HG03108 (cell line): Measurements from ENCODE around the gene GALNT16.
"Not testable (repeated sequence)": the region's sequence is repeated elsewhere in the genome, so short reads cannot be mapped to it uniquely, and the experiment has no call there.

Experiments
- ATAC-seq: cut with Tn5 transposase; IDR thresholded peaks from one replicate; pipeline ENCODE4 v1.9.1; 2021; ENCODE audit warnings: moderate library complexity; ENCODE audit not compliant: unreplicated experiment

The GALNT16 gene

DNA sequence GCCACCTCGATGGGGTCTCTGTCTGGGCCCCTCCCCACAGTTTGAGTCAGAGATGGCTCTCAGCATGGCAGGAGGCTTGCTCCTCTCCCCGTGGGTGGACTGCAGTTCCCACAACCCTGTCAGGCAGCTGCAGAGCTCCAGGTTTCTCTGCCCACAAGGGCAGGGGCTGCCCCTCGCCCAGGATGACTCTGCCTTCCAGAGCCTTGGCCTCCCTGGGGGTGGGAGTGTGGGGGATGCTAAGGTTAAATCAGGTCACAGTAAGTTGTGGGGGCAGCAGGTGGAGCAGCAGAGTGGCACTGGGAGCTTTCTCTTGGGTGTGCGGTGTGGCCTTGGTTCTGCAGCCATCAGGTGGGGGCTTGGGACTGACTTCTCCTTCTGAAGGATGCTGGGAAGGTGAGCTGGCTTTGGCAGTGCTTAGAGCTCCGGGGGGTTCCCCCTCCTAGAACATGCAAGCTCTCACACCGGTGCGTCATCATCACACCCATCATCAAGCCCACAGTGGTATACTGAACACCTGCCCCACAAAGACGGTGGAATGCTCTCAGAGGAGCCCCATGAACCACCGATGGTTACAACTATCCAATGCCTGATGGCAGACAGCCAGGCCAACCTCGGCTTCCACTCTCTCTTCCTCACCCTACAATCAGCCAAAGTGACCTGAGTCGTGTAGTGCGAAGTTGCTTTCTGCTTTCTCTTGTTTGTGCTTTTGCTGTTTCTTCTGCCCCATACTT is 98.4 kb downstream of the GALNT16 start:
- ATAC-seq = no peak

GRCh38 chr14:69358966-69359365 is 99.0 kb downstream of the GALNT16 start:
- no peak for ATAC-seq

DNA sequence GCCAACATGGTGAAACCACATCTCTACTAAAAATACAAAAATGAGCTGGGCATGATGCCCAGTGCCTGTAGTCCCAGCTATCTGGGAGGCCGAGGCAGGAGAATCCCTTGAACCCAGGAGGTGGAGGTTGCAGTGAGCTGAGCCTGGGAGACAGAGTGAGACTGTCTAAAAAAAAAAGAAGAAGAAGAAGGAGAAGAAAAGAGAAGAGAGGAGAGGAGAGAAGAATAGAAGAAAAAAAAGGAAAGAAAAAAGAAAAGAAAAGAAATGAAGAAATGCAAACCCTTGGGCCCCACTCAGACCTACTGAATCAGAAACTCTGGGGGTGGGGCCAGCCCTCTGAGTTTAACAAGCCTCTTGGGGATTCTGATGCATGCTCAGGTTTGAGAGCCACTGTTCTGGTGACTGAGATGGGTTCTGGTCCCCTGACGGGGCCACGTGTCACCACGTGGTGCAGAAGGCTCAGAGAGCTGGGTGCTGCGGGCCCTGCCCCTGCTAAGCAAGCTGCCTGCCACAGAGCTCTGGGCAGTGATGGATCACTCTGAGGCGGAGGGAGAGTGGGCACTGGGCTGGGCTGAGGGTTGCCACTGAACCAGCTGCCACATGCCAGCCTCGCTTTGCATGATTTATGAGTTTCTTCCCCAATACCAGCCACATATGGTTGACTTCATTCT is 100.6 kb downstream of the GALNT16 start:
- no peak for ATAC-seq

GRCh38 chr14:69363055-69363454 is 103.1 kb downstream of the GALNT16 start:
- ATAC-seq = no peak

DNA sequence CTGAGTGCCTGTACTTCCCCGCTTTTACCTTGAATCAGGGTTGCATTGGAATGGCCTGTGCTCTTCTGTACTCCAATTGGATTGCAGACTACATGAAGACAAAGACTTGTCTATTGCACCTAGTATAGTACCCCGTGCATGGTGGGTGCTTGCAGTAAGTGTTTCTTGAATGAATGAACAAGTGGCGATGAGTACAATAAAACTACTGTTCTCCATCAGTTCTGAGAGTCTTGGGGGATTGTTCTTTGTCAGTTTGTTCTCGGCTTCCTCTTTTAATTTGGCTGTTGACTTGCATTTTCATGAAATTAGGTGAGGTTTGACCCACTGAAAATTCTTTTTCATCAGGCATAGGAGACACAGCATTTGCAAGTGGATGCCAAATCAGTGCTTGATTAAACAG is 104.0 kb downstream of the GALNT16 start:
- ATAC-seq = no peak

DNA sequence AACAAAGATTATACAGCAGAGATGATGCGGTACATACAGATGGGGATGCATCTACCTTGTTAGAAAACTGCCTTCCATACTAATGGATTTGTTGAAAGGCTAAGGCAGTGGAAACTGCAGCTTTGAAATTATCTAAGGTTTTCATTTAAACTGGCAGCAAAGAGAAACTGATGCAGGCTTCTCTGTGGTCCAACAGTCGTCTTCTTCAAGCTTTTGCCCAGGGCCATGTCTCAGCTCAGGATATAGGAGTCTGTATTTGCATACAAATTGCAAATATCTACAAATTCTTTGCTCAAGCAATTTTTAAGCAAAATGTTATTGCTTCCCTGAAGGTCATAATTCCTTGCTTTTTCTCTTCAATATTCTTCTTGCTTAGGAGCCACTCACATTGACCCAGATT is 104.4 kb downstream of the GALNT16 start:
- ATAC-seq = no peak

DNA sequence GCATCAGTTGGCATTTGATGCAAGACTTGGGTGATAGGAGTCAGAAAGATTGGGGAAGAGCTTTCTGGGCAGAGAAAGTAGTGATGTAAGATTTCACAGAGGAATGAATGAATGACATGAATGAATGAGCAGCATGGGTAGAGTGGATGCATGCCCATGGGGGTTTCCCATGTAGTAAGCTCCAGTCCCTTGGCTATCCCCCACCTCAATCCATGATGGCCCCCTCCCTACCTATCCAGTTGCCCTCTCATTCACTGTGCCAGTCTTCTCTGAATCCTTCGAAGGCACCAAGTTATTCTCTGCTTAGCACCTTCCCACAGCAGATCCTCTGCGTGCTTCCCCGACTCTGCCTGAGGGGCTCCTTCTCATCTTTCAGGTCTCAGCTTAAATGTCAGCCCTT is 106.1 kb downstream of the GALNT16 start:
- no peak for ATAC-seq

DNA sequence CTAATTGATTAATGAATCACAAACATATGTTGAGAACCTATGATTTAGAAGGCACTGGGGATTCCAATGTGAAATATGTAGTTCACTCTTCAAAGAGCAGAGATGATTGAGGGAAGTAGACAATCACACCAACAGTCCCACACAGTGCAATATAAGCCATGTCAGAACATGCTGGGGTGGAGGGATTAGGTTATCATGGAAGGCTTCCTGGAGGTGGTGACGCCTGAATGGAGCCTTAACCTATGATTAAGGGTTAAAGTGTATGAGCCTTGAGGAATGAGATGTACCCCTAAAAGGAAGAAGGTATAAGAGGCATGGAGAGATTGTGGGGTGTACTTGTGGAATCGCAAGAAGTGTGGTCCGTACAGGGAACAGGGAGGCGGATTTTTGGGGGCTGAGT is 106.8 kb downstream of the GALNT16 start:
- ATAC-seq = no peak

DNA sequence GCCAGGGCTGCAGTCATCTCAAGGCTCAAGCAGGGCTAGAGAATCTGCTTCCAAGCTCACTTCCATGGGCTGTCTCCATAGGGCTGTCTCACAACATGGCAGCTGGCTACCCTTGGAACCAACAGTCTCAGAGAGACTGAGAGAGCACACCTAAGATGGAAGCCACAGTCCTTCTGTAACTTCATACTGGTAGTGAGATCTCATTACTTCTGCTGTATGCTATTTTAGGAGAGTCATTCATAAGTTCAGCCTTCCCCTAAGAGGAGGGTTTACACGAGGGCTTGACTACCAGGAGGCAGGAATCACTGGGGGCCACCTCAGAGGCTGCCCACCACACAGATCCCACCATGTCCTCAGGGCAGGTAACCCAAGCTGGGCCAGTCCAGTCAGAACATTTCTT is 108.4 kb downstream of the GALNT16 start:
- ATAC-seq = no peak

GRCh38 chr14:69370061-69370460 is 110.1 kb downstream of the GALNT16 start:
- ATAC-seq = no peak

DNA sequence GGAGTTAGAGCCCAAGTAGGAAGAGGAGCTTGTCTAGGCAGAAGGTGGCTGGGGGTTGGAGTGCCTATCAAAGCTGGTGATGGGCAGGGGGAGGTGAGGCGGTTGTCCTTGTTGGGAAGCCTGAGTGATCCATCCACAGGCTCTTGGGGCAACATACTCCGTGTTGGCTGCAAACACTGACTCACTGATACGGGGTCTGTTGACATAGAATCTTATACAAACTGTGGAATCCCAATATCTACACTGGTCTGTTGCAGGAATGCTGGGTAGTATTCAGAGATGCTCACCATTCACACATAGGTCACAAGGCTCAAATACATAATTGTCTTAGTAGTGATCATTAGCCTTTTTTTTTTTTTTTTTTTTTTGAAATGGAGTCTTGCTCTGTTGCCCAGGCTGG is 112.2 kb downstream of the GALNT16 start:
- ATAC-seq = no peak

- no peak for ATAC-seq
Observed at GRCh38 chr14:69373104-69373503, 113.1 kb downstream of the GALNT16 start.

GRCh38 chr14:69374235-69374634 is 114.3 kb downstream of the GALNT16 start:
- ATAC-seq = no peak

- no peak for ATAC-seq
Observed at GRCh38 chr14:69375182-69375581, 115.2 kb downstream of the GALNT16 start.

DNA sequence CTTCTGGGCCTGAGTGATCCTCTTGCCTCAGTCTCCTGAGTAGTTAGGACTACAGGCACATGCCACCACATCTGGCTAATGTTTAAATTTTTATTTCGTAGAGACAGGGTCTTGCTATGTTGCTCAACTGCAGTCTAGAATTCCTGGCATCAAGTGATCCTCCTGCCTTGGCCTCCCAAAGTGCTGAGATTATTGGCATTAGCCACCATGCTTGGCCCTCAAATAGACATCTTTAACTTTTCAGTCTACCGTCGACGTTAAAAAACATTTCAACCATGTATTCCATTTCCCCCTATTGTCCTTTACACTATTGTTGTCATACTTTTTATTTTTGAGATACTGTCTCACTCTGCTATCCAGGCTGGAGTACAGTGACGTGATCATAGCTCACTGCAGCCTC is 115.8 kb downstream of the GALNT16 start:
- no peak for ATAC-seq

DNA sequence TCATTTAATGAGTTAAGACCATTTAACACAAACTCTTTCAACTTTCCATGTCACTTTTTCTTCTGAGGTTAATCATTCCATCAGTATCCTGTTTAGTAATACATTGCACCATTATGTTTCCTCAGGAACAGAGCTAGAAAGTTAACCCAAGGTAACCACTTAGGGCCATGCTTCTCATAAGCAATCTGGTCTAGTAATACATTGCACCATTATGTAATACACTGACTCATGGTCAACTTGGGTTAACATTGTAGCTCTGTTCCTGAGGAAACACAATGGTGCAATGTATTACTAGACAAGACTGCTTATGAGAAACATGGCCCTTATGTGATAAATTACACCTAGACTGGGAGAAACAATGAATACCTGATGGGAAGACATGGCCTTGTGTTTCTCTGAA is 116.5 kb downstream of the GALNT16 start:
- no peak for ATAC-seq

GRCh38 chr14:69378274-69378673 is 118.3 kb downstream of the GALNT16 start:
- no peak for ATAC-seq

DNA sequence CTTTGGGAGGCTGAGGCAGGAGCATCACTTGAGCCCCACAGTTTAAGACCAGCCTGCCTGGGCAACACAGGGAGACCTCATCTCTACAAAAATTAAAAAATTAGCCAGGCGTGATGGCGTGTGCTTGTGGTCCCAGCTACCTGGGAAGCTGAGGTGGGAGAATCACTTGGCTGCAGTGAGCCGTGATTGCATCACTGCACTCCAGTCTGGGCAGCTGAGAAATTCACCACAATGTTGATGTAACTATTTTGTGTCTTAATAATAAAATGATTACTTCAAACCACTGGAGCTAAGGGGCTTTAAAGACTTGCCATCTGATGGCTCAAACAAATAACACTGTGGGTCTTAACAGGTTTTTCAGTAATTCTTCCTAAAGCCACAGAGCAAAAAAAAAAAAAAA is 127.4 kb downstream of the GALNT16 start:
- no peak for ATAC-seq

DNA sequence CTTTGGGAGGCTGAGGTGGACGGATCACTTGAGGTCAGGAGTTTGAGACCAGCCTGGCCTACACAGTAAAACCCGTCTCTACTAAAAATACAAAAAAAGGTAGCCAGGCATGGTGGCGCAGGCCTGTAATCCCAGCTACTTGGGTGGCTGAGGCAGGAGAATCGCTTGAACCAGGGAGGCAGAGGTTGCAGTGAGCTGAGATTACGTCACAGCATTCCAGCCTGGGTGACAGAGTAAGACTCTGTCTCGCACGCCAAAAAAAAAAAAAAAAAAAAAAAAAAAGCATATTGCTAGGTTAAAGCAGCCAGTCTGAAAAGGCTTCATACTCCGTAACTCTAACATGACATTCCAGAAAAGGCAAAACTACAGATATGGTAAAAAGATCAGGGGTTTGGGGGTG is 131.4 kb downstream of the GALNT16 start:
- ATAC-seq = not testable (repeated sequence)

GRCh38 chr14:69392481-69392880 is 132.5 kb downstream of the GALNT16 start:
- no peak for ATAC-seq

GRCh38 chr14:69395929-69396328 is 136.0 kb downstream of the GALNT16 start:
- no peak for ATAC-seq

- ATAC-seq = peak; percentile 84
Observed at GRCh38 chr14:69398053-69398817, 138.3 kb downstream of the GALNT16 start, which contains the start of the genes ERH and SLC39A9. Gene ERH (minus strand): TSS chr14:69398299. CDS start chr14:69398233, 66 bp downstream. Gene SLC39A9 (plus strand): TSS chr14:69398692. CDS start chr14:69399370, 678 bp downstream.
